GM18526 (cell line): Measurements from ENCODE around the gene CSNK1G1.
A peak's percentile ranks its signal among the peaks of the same experiment; 100 is the strongest.

Experiments
- POLR2A ChIP-seq: IDR thresholded peaks from 3 replicates; pipeline ENCODE4 v1.6.1; 2011; ENCODE audit not compliant: insufficient read length; ENCODE audit errors: extremely low read depth

Gene CSNK1G1

GRCh38 chr15:64191971-64192830 lies 163.8 kb downstream of the CSNK1G1 start:
- no peak for TF ChIP-seq POLR2A

GRCh38 chr15:64187396-64188191 lies 168.4 kb downstream of the CSNK1G1 start:
- no peak for TF ChIP-seq POLR2A

- no peak for TF ChIP-seq POLR2A
Observed at GRCh38 chr15:64185146-64185911, 170.6 kb downstream of the CSNK1G1 start.

DNA sequence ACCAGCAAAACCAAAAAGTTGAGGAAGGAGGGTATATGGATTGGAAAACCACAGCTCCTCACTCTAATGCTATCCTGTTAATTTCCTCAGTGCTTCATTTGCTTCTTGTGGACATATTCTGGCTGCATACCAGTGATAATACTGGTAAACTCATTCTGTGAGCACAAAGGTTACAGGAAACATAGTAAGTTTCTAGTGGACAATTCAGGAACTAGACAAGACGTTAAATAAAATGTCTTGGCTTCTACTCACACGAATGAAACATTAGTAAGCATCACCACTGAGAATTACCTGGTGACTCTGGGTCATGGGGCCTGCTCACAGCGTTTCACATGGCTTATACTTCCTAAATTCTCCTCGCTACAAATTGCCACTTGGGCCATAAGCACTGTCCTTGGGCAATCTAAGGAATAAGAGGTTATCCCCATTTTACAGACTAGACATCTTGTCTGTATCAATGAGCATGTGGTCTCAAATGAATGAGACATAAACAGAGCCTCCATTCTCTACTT lies 173.1 kb downstream of the CSNK1G1 start:
- no peak for TF ChIP-seq POLR2A

GRCh38 chr15:64180235-64180824 lies 175.6 kb downstream of the CSNK1G1 start:
- no peak for TF ChIP-seq POLR2A

- no peak for TF ChIP-seq POLR2A
Observed at GRCh38 chr15:64166102-64166890, 189.7 kb downstream of the CSNK1G1 start.

- no peak for TF ChIP-seq POLR2A
Observed at GRCh38 chr15:64164436-64164835, 191.5 kb downstream of the CSNK1G1 start.

- no peak for TF ChIP-seq POLR2A
Observed at GRCh38 chr15:64163659-64164362, 192.2 kb downstream of the CSNK1G1 start.

- TF ChIP-seq POLR2A, result peak; percentile 93
Observed at GRCh38 chr15:64162869-64163658, 192.9 kb downstream of the CSNK1G1 start, which contains the start of gene PPIB. Gene PPIB, minus strand, starts transcription at chr15:64163022. Its CDS starts 36 bp downstream, at chr15:64162986.

DNA sequence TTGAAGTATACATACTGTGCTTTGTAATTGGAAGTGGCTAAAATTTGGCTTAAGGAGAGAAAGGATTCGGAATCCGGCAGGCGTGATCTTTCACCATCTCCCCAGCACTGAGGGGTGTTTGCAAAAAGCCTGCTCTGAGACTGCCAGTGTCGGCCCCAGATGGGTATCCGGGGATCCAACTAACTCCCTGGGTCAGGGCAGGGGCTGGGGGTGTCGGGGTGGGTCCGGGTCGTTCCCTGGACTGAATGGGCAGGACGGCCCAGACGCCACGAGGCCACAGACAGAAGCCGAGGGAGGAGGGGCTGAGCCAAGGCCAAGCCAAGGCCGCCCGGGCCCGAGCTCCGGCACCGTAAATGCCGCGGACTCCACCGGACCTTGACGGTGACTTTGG lies 193.5 kb downstream of the CSNK1G1 start:
- no peak for TF ChIP-seq POLR2A

GRCh38 chr15:64161688-64162477 lies 194.1 kb downstream of the CSNK1G1 start:
- TF ChIP-seq POLR2A, result no peak

DNA sequence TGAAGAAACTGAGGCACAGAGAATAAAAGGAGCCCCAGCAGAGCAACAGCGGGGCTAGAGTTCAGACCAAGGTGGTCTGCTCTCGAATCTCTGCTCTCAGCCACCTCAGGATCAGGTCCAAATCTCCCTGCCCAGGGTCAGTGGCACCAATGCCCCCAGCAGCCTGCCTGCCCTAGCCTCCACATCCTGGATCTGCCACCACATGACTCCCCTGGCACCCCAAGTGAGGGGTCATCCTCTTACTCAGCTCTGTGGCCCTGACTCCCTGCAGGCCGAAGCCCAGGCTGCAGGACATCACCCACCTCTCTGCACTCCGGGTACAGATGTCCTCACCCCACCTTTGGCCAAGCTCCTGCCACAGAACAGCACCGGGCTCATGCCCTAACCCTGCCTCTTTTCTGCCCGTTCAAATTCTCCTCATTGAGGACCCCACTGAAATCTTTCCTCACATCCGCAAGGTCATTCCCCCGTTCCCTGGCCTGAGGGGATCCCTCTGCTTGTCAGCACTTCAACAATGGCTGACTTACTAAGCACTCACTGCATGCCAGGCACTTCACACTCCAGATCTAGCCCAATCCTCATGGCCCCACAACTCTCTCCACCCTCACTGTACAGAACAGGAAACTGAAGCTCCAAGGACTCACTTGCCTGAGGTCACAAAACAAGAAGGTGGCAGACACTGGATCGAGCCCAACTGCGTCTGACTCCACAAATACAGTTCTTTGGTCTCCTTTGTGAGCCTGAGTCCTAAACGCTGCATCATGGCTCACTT lies 197.4 kb downstream of the CSNK1G1 start:
- TF ChIP-seq POLR2A, result peak; percentile 21
